K562 (cell line): ENCODE results near the gene MDK. TPM values are rescaled to one million over a fixed set of nuclear protein-coding genes. Genes with fewer than 3 reads are reported as not detected.
A peak's percentile ranks its signal among the peaks of the same experiment; 100 is the strongest.

Experiments used
- AFF1 ChIP-seq, 2 experiments: fragments of 450-650 bp; IDR thresholded peaks; 2 replicates each; pipeline ENCODE4 v1.6.1; 2018; ENCODE audit warnings: mild to moderate bottlenecking in 2 of 2, low read depth in 1 of 2; ENCODE audit not compliant: partially characterized antibody in 2 of 2
- ATF3 ChIP-seq, 2 experiments: fragments of 450-650 bp in 1 of 2; sonication (generic) in 1 of 2; formaldehyde crosslinking in 1 of 2; IDR thresholded peaks in 1 of 2; conservative IDR thresholded peaks in 1 of 2; 2 replicates each; pipeline versions ENCODE4 v1.6.1 to v1.8.1; 2016 to 2023; ENCODE audit warnings: mild to moderate bottlenecking in 2 of 2, moderate library complexity in 2 of 2, inconsistent platforms in 1 of 2, missing genetic modification reagents in 1 of 2
- CTBP1 ChIP-seq: fragments of 450-650 bp; IDR thresholded peaks from 2 replicates; pipeline ENCODE4 v1.6.1; 2016; ENCODE audit warnings: borderline replicate concordance
- ELF1 ChIP-seq: fragments of 200-800 bp; sonication (Bioruptor generic); IDR thresholded peaks from 2 replicates; pipeline ENCODE4 v1.6.1; 2016; ENCODE audit warnings: missing genetic modification characterization, missing compliant biosample characterization
- KLF10 ChIP-seq: fragments of 250-450 bp; sonication (Bioruptor Pico); IDR thresholded peaks from 2 replicates; pipeline ENCODE4 v1.6.1; 2021; ENCODE audit warnings: matching md5 sums
- NFRKB ChIP-seq: fragments of 450-650 bp; IDR thresholded peaks from 2 replicates; pipeline ENCODE4 v1.6.1; 2016; ENCODE audit warnings: low read depth
- PTTG1 ChIP-seq: fragments of 450-650 bp; IDR thresholded peaks from 2 replicates; pipeline ENCODE4 v1.6.1; 2016; ENCODE audit warnings: low read depth, mild to moderate bottlenecking, missing genetic modification characterization, missing compliant biosample characterization
- SFPQ ChIP-seq: fragments of 200-400 bp; formaldehyde crosslinking; IDR thresholded peaks from 2 replicates; pipeline ENCODE4 v1.6.1; 2017; ENCODE audit warnings: mild to moderate bottlenecking, low read depth, low read length, moderate library complexity
- SIX5 ChIP-seq, 2 experiments: IDR thresholded peaks; 2 replicates each; pipeline ENCODE4 v1.6.1; 2011; ENCODE audit warnings: low read length in 2 of 2, borderline replicate concordance in 1 of 2, low read depth in 1 of 2, mild to moderate bottlenecking in 1 of 2, moderate library complexity in 1 of 2; ENCODE audit not compliant: insufficient read depth in 1 of 2
- SP1 ChIP-seq: sonication (generic); formaldehyde crosslinking; IDR thresholded peaks from 2 replicates; pipeline ENCODE4 v1.8.1; 2022; ENCODE audit warnings: mild to moderate bottlenecking, missing genetic modification reagents
- THRB ChIP-seq: fragments of 450-650 bp; formaldehyde crosslinking; conservative IDR thresholded peaks from 2 replicates; pipeline ENCODE4 v1.4.0; 2022; ENCODE audit warnings: mild to moderate bottlenecking, missing genetic modification characterization
- WHSC1 ChIP-seq: IDR thresholded peaks from one replicate; pipeline ENCODE4 v1.6.1; 2012; ENCODE audit warnings: low read length, control low read depth, inconsistent platforms
- ZBTB26 ChIP-seq: fragments of 450-650 bp; formaldehyde crosslinking; IDR thresholded peaks from 2 replicates; pipeline ENCODE4 v1.4.0; 2022; ENCODE audit warnings: missing genetic modification characterization
- ZBTB33 ChIP-seq: sonication (generic); formaldehyde crosslinking; IDR thresholded peaks from 2 replicates; pipeline ENCODE4 v1.8.1; 2023; ENCODE audit warnings: mild to moderate bottlenecking, missing genetic modification reagents
- polyA plus RNA-seq, 8 experiments: library from polyadenylated mRNA; depleted of rRNA in 4 of 8; stranded (reverse) in 5 of 8; unstranded in 3 of 8; fragments of >200 nt; fragmentation: Nextera tagmentation in 2 of 8; fragmentation: Illumina TruSeq in 1 of 8; extraction: Ambion mirVana in 2 of 8; extraction: Trizol in 1 of 8; gene quantifications; 2 replicates each; pipeline versions ENCODE4 v1.2.1 to v1.2.3, GENCODE V29; 2011 to 2014; ENCODE audit warnings: inconsistent platforms in 1 of 8, missing spikeins in 1 of 8
- total RNA-seq, 7 experiments: library from RNA; depleted of rRNA in 6 of 7; stranded (reverse); fragments of >200 nt in 6 of 7; fragmentation: Illumina TruSeq in 2 of 7; extraction: Trizol in 2 of 7; gene quantifications; 2 replicates each; pipeline versions ENCODE4 v1.2.1 to v1.2.3, GENCODE V29; 2011 to 2021; ENCODE audit warnings: low replicate concordance in 1 of 7

Gene MDK
- total and polyA plus RNA-seq, 9 of the 15 experiments (the other 6 are each of a cell fraction or from before 2014, with no cell fraction given): 20.7 to 700 (median 350) TPM

GRCh38 chr11:46346886-46347636 lies 34.4 kb upstream of the MDK start, which contains the start of gene DGKZ (continued):
- TF ChIP-seq AFF1 (IDR thresholded peaks at IDR 0.05; ENCODE audit: low read depth in 1 of 2, partially characterized antibody in 2 of 2): no peak
- no peak for TF ChIP-seq SIX5 (IDR thresholded peaks at IDR 0.05; ENCODE audit: borderline replicate concordance in 1 of 2, insufficient read depth in 1 of 2, low read depth in 1 of 2, low read length in 2 of 2)
- TF ChIP-seq ATF3 (IDR thresholded peaks at IDR 0.05): no peak
- TF ChIP-seq ATF3 (CRISPR knock-in tag; conservative IDR thresholded peaks at IDR 0.05): no peak
- TF ChIP-seq THRB: no peak
- TF ChIP-seq ZBTB26 (CRISPR knock-in tag): no peak
- TF ChIP-seq KLF10 (CRISPR knock-in tag): no peak
- TF ChIP-seq CTBP1: peak; percentile 79; the same call in 1 of the 2 replicates
- 0 out of 2 replicates have a peak, but pooled peaks have one; percentile 9 for TF ChIP-seq NFRKB
- TF ChIP-seq ELF1: peak; percentile 96
- no peak for TF ChIP-seq PTTG1 (tag)
- TF ChIP-seq ZBTB33 (CRISPR knock-in tag): no peak
- no peak for TF ChIP-seq SFPQ
- TF ChIP-seq SP1: peak; percentile 84
- TF ChIP-seq WHSC1: no peak
